ENCODE measurements around the gene ZNF853. TPM values are rescaled to one million over a fixed set of nuclear protein-coding genes. Genes with fewer than 3 reads are reported as not detected.

ZNF853 gene
- polyA plus RNA-seq, 1 of the 3 experiments (the other 2 are of a cell fraction) = 15.9 TPM

DNA sequence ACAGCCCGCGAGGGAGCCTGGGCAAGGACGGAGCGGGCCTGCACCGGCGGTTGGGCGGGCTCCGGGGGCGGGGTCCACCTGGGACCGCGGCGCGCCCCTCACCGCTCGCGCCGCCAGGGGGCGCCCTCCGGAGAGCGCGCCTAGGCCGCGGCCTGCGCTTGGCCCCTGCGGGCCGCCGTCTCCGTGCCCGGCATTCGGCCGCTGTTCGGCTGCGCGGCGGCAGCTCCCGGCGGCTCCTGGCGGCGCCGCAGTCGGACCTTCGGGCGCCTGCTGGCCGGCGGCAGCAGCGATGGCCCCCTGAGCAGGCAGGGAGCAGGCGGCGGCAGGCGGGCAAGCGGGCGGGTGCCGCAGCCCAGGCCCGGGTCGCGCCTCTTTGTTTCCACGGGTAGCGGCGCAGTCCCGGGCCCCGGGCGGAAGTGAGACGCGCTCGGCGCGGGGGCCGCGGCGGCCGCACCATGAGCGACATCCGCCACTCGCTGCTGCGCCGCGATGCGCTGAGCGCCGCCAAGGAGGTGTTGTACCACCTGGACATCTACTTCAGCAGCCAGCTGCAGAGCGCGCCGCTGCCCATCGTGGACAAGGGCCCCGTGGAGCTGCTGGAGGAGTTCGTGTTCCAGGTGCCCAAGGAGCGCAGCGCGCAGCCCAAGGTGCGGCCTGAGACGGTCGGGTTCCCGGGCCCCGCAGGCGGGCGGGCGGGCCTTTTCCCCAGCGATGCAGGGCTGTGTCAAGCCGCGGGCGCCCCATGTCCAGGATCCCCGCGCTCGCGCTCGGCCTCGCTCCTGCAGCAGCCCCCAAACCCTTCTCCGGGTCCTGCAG is 25.4 kb upstream of the ZNF853 start, which contains the start of gene INTS15:
INTS15 (plus strand) TSS at position 193 of the 816 bp plus-strand sequence; CDS start at position 456, 263 bp downstream.
- peak within 1 kb of the TSS; percentile 62 to 75; a peak in 3 of 4 replicates for H3K27ac ChIP-seq (ENCODE audit: low read depth in 2 of 2, low read length in 1 of 2)
- H3F3A ChIP-seq (replicated peaks; ENCODE audit: insufficient read depth) = peaks cover 12% of the 10 kb centered on the region
- no peaks in the 10 kb centered on the region for H3K9me2 ChIP-seq
- peak within 1 kb of the TSS; percentile 85 for H2AFZ ChIP-seq (ENCODE audit: low read depth)
- peak within 1 kb of the TSS; percentile 80 for H3K9ac ChIP-seq
- ChIA-PET POLR2A (interaction anchor here (0.6 to 2.9 kb wide), 7 partner anchors 10 to 201 kb away, joined by 3 to 16 read pairs (median 4); partner anchors contain the start of genes ZDHHC4, ZNF316 and ZNF853), CTCF (interaction anchor here (0.5 to 4.2 kb wide), 35 partner anchors 8 to 723 kb away, joined by 3 to 65 read pairs (median 4); partner anchors contain the start of gene ZDHHC4)
- H3K4me3 ChIP-seq (ENCODE audit: low read depth in 2 of 2, low read length in 1 of 2) = peak within 1 kb of the TSS; percentile 63 to 99
- no peaks in the 10 kb centered on the region for H3K9me3 ChIP-seq
- no peaks in the 10 kb centered on the region for H4K20me1 ChIP-seq (ENCODE audit: insufficient read depth)
- H3K4me2 ChIP-seq = peak within 1 kb of the TSS; percentile 96
- peaks cover 2 to 7% of the 10 kb centered on the region in 2 experiments; a peak in 1 of 4 replicates for H3K4me1 ChIP-seq (ENCODE audit: control insufficient read depth in 1 of 2, insufficient read depth in 2 of 2, low read depth in 1 of 2, low read length in 1 of 2)
- WGBS (ENCODE audit: low lambda C conversion rate) = under 1% methylated on average over 33 of the region's 107 CpGs
- H3K79me2 ChIP-seq (ENCODE audit: insufficient read depth) = peaks cover 30% of the 10 kb centered on the region
- DNase-seq = peak; percentile 99
- no peaks in the 10 kb centered on the region for H3K27me3 ChIP-seq (ENCODE audit: insufficient read depth)
- peaks cover 23 to 60% of the 10 kb centered on the region in 2 experiments for H3K36me3 ChIP-seq (replicated peaks in 1 of 2; ENCODE audit: control insufficient read depth in 1 of 2, insufficient read depth in 2 of 2, low read length in 1 of 2)
- peak; percentile 52 for TF ChIP-seq NRF1 (IDR thresholded peaks at IDR 0.05; ENCODE audit: low read depth, low read length)
- TF ChIP-seq JUND (IDR thresholded peaks at IDR 0.05) = no peak
- peak; percentile 88 for TF ChIP-seq POLR2AphosphoS5 (IDR thresholded peaks at IDR 0.05; ENCODE audit: low read depth, low read length)
- TF ChIP-seq EP300 (IDR thresholded peaks at IDR 0.05; ENCODE audit: borderline replicate concordance in 1 of 2, low read depth in 1 of 2, low read length in 1 of 2) = peak in 1 of 2 experiments; percentile 26; a peak in 1 of 4 replicates
- TF ChIP-seq, protein P1, sequence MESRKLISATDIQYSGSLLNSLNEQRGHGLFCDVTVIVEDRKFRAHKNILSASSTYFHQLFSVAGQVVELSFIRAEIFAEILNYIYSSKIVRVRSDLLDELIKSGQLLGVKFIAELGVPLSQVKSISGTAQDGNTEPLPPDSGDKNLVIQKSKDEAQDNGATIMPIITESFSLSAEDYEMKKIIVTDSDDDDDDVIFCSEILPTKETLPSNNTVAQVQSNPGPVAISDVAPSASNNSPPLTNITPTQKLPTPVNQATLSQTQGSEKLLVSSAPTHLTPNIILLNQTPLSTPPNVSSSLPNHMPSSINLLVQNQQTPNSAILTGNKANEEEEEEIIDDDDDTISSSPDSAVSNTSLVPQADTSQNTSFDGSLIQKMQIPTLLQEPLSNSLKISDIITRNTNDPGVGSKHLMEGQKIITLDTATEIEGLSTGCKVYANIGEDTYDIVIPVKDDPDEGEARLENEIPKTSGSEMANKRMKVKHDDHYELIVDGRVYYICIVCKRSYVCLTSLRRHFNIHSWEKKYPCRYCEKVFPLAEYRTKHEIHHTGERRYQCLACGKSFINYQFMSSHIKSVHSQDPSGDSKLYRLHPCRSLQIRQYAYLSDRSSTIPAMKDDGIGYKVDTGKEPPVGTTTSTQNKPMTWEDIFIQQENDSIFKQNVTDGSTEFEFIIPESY (IDR thresholded peaks at IDR 0.05; ENCODE audit: borderline replicate concordance, low read depth) = no peak
- TF ChIP-seq, protein P2, sequence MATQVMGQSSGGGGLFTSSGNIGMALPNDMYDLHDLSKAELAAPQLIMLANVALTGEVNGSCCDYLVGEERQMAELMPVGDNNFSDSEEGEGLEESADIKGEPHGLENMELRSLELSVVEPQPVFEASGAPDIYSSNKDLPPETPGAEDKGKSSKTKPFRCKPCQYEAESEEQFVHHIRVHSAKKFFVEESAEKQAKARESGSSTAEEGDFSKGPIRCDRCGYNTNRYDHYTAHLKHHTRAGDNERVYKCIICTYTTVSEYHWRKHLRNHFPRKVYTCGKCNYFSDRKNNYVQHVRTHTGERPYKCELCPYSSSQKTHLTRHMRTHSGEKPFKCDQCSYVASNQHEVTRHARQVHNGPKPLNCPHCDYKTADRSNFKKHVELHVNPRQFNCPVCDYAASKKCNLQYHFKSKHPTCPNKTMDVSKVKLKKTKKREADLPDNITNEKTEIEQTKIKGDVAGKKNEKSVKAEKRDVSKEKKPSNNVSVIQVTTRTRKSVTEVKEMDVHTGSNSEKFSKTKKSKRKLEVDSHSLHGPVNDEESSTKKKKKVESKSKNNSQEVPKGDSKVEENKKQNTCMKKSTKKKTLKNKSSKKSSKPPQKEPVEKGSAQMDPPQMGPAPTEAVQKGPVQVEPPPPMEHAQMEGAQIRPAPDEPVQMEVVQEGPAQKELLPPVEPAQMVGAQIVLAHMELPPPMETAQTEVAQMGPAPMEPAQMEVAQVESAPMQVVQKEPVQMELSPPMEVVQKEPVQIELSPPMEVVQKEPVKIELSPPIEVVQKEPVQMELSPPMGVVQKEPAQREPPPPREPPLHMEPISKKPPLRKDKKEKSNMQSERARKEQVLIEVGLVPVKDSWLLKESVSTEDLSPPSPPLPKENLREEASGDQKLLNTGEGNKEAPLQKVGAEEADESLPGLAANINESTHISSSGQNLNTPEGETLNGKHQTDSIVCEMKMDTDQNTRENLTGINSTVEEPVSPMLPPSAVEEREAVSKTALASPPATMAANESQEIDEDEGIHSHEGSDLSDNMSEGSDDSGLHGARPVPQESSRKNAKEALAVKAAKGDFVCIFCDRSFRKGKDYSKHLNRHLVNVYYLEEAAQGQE (IDR thresholded peaks at IDR 0.05; ENCODE audit: low read depth, low read length) = peak; percentile 55; the same call in 1 of the 2 replicates
- TF ChIP-seq TCF12 (IDR thresholded peaks at IDR 0.05) = no peak
- 0 out of 2 replicates have a peak, but pooled peaks have one; percentile 23 for TF ChIP-seq YY1 (IDR thresholded peaks at IDR 0.05; ENCODE audit: low read depth)
- TF ChIP-seq MXI1 (IDR thresholded peaks at IDR 0.05; ENCODE audit: low read depth, low read length) = peak; percentile 78
- TF ChIP-seq, protein P3, sequence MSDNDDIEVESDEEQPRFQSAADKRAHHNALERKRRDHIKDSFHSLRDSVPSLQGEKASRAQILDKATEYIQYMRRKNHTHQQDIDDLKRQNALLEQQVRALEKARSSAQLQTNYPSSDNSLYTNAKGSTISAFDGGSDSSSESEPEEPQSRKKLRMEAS (IDR thresholded peaks at IDR 0.05; ENCODE audit: low read depth) = peak; percentile 65
- TF ChIP-seq, protein P4, sequence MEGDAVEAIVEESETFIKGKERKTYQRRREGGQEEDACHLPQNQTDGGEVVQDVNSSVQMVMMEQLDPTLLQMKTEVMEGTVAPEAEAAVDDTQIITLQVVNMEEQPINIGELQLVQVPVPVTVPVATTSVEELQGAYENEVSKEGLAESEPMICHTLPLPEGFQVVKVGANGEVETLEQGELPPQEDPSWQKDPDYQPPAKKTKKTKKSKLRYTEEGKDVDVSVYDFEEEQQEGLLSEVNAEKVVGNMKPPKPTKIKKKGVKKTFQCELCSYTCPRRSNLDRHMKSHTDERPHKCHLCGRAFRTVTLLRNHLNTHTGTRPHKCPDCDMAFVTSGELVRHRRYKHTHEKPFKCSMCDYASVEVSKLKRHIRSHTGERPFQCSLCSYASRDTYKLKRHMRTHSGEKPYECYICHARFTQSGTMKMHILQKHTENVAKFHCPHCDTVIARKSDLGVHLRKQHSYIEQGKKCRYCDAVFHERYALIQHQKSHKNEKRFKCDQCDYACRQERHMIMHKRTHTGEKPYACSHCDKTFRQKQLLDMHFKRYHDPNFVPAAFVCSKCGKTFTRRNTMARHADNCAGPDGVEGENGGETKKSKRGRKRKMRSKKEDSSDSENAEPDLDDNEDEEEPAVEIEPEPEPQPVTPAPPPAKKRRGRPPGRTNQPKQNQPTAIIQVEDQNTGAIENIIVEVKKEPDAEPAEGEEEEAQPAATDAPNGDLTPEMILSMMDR (IDR thresholded peaks at IDR 0.05) = peak; percentile 62
- TF ChIP-seq TEAD4 (IDR thresholded peaks at IDR 0.05; ENCODE audit: borderline replicate concordance, insufficient read depth) = no peak
- TF ChIP-seq FOSL2 (IDR thresholded peaks at IDR 0.05; ENCODE audit: borderline replicate concordance, low read depth) = no peak
- TF ChIP-seq, protein P5, sequence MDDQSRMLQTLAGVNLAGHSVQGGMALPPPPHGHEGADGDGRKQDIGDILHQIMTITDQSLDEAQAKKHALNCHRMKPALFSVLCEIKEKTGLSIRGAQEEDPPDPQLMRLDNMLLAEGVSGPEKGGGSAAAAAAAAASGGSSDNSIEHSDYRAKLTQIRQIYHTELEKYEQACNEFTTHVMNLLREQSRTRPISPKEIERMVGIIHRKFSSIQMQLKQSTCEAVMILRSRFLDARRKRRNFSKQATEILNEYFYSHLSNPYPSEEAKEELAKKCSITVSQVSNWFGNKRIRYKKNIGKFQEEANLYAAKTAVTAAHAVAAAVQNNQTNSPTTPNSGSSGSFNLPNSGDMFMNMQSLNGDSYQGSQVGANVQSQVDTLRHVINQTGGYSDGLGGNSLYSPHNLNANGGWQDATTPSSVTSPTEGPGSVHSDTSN (IDR thresholded peaks at IDR 0.05) = peak; percentile 26; the same call in 1 of the 2 replicates
- no peak for TF ChIP-seq NFIC (IDR thresholded peaks at IDR 0.05; ENCODE audit: borderline replicate concordance)
- no peak for TF ChIP-seq RFX5 (IDR thresholded peaks at IDR 0.05; ENCODE audit: low read length)
- peak; percentile 69 for TF ChIP-seq GABPA (IDR thresholded peaks at IDR 0.05; ENCODE audit: low read depth)
- TF ChIP-seq RAD21 (IDR thresholded peaks at IDR 0.05; ENCODE audit: low read length) = peak; percentile 49
- TF ChIP-seq TAF1 (IDR thresholded peaks at IDR 0.05; ENCODE audit: borderline replicate concordance, low read depth, low read length) = peak; percentile 96
- TF ChIP-seq RCOR1 (IDR thresholded peaks at IDR 0.05; ENCODE audit: low read length) = no peak
- TF ChIP-seq FOXJ3 (CRISPR knock-in tag; IDR thresholded peaks at IDR 0.05) = no peak
- no peak; the same call in none of the 2 replicates for TF ChIP-seq ELF1 (IDR thresholded peaks at IDR 0.05)
- no peak for TF ChIP-seq RXRA (IDR thresholded peaks at IDR 0.05; ENCODE audit: borderline replicate concordance, low read depth)
- peak; percentile 81 for TF ChIP-seq SMC3 (IDR thresholded peaks at IDR 0.05; ENCODE audit: low read depth, low read length)
- TF ChIP-seq MEF2A (IDR thresholded peaks at IDR 0.05; ENCODE audit: borderline replicate concordance, low read depth) = no peak
